Non-pigmented ciliary epithelial cell (primary cell): ENCODE results near the gene LRRC57.

Experiments
- DNase-seq: peaks from one replicate; pipeline ENCODE4 v3.0.0-alpha.2; 2010; ENCODE audit warnings: low read depth

LRRC57 gene

GRCh38 chr15:42549741-42550392 lies 1.3 kb upstream of the LRRC57 start:
- no peak for DNase-seq

GRCh38 chr15:42549032-42549491 lies 469 bp upstream of the LRRC57 start:
- no peak for DNase-seq

DNA sequence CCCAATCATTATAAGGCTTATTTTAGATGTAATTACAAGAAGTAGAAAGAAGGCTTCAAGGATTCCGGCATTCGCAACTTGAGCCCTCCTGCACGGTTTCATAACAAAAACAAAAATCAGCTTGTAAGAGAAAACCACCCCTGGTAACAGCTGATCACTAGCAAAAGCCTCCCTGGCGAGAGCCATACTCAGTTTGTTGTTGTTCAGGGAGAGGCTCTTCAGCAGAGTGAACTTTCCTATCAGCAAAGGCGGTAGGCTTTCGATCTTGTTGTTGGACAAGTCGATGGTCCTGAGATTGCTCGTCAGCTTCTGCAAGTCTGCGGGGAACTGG lies 710 bp downstream of the LRRC57 start:
- DNase-seq: no peak

GRCh38 chr15:42544853-42545629 lies 3.6 kb downstream of the LRRC57 start:
- no peak for DNase-seq

DNA sequence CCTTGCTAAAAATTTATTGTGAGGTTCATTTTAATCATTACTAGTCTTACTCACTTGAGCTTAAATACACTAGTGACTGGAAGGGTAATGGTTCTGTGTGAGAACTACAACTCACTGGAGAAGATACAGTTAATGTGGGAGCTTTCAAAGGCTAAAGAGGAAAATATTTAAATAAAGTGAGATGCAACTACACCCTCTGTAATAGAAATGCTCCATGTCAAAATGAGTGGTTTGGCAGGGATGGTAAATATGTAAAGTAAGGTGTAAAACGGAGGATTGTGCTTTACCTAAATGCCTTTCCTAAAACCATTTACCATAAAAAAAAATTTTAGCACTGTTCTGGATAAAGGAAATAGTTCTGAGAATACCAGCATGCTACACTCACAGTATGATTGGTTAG lies 15.3 kb downstream of the LRRC57 start:
- no peak for DNase-seq

GRCh38 chr15:42528970-42529369 lies 19.6 kb downstream of the LRRC57 start:
- DNase-seq: no peak

DNA sequence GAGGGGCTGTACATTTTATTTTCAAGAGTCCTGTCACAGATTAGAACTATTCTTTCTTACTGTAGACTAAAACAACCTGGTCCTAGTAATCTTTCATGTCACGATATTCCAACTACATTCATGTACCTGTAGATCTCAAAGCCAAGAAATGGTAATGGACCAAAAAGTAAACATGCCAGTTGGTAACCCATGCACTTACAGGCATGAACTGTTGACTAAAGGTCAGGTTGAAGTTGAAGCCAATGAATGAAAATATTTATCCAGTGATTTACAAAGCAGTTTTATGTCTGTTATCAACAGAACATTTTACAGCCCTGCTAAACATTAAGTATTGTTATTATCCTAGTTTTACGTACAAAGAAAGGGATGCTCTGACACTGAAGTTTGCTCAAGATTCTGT lies 25.3 kb downstream of the LRRC57 start:
- no peak for DNase-seq

- no peak for DNase-seq
Observed at GRCh38 chr15:42511007-42511391, 37.6 kb downstream of the LRRC57 start.

DNA sequence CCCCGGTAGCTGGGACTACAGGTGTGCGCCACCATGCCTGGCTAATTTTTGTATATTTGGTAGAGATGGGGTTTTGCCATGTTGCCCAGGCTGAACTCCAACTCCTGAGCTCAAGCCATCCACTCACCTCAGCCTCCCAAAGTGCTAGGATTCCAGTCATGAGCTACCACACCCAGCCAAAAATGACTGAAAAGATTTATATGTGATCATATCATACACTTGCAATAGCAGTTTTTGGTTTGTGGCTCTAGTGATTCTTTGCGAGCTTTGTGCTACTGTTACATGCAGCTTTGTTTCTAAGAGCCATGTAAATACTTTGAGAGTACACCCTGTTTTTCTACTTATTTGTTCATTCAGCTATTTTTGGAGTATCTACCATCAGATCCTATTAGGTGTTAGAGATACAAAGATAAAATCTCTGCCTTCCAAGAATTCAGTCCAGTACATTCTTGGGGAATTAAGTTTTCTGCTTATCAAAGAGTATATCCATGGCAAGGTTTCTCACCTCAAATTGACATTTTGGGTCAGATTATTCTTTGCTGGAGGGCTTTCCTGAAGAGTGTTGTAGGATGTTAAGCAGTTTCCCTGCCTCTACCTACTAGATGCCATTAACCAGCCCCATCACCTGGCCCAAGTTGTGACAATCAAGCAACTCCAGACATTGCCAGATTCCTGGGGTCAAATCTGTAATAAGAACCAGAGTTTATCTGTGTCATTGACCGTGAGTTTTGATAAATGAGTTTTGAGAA lies 38.2 kb downstream of the LRRC57 start:
- no peak for DNase-seq

DNA sequence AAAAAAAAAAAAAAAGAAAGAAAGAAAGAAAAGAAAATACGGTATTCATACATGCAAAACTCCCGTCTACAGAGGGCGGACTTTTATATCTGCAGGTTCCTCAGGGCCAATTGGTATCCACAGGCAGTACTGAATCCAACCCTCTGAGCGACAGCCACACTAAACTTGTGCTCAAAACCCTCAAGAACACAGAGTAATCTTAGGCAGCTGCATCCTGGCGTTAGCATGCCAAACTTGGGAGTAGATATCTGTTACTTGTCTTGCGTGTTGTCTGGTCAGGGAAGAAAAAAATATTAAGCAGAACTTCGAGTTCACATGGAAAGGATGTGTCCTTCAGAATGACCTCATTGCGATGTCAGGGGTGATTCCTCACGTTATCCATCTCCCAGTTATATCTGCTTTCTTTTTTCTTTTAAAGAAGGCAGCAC lies 40.3 kb downstream of the LRRC57 start:
- no peak for DNase-seq

- DNase-seq: no peak
Observed at GRCh38 chr15:42507514-42507913, 41.1 kb downstream of the LRRC57 start.

DNA sequence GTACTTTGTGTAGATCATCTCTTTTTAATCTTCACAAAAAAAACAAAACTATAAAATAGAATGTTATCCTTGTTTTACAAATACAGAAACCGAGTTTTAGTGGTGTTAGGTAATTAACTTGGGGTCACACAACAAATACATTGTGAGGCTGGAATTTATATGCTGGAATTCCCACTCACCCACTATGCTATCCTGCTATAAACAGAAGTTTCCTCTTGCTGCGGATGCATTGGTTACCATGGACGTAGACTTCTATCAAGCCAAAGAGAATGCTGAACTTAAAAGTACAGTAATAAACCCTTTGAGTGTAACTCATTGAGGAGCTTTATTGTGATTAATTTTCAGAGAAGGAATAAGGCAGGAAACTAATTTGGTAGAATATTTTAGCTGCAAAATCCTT lies 44.0 kb downstream of the LRRC57 start:
- DNase-seq: no peak

DNA sequence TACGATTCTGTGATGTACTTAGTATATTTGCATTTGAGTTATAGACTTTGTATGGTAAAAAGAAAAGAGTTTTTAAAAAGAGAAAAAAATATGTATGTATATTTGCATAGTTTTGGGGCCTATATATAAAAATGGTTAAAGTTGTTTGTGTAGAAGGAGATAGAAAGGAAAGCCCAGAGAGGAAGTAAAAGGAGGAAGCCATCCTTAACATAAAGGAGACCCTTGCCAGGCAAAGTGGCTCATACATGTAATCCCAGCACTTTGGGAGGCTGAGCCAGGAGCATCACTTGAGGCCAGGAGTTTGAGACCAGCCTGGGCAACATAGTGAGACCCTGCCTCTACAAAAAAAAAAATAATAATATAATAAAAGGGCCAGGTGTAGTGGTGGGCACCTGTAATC lies 44.8 kb downstream of the LRRC57 start:
- DNase-seq: no peak

DNA sequence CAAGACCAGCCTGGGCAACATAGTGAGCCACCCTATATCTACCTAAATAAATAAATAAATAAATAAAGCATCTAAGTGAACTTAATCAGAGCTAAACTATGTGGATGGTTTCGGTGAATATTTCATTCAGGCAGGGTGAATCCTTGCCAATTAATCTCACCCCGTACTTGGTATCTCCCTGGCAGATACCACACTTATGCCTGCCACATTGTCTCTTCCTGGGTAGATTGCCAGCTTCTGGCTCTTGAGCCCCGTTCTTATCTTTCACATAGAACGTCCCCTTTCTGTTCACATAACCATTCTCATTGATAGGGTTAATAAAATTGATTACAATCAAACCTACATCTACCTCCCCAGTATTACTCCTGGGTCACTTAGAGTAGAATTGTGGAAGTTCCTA lies 46.1 kb downstream of the LRRC57 start:
- DNase-seq: no peak

GRCh38 chr15:42499858-42500609 lies 48.6 kb downstream of the LRRC57 start:
- DNase-seq: no peak

DNA sequence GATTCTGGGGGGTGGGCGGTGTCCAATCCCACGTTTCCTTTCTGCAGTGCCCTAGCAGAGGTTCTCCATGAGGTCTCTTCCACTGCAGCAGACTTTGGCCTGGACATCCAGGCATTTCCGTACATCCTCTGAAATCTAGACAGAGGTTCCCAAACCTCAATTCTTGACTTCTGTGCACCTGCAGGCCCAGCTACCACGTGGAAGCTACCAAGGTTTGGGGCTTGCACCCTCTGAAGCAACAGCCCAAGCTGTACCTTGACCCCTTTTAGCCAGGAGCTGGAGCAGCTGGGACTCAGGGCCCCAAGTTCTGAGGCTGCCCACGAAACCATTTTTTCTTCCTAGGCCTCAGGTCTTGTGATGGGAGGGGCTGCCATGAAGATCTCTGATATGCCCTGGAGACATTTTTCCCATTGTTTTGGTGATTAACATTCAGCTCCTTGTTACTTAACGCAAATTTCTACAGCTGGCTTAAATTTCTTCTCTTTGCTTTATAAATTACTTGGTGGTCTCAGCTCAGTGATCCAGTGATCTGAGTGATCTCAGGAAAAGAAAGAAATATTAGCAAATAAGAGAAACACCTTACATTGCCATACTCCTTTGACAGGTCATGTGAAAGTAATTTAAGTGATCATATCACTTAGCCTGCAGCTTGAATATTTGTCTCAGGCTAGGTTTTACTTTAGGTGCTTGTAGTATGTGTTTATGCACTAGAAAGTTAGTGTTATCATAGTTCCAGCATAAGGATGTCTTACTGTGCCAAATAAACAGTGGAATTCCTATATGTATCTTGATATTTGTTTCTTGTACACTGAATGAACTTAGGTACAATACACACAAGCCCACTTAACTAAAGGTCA lies 50.2 kb downstream of the LRRC57 start:
- no peak for DNase-seq

DNA sequence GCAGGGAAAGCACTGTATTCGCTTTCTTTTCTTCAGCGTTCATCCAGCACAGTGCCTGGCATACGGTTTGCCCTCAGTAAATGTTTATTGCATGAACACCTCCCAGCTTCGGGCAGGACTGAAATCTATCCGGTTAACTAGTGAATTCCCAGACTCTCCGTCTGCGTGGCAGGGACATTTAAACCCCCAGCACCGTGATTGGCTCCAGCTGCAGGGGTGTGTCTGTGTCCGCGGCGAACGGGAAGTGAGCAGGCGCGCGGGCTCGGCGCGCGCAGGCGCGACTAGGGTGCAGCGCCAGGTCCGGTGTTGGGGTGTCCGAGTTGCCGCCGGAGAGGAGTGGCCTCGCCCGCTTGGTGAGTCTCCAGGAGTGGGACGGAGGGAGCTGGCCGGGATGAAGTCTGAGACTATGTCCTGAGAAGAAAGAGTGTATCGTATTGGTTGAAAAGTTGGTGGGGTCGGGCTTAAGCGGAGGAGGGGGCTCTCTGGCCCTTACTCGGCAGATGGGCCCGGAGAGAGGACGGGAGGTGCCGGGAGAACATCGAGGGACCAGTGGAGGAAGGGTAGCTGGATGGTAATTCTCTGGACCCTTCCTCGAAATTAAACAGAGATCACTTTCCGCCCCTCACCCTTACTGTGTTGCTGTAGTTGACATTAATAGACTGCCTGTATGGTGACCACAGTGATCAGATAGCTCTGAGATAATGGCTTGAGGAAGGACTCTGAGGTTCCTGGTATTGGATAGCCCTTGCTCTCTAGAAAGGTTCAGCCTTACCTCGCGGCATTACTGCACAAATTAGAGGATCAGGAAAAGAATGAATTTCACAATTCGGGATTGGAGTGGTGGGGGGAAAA lies 53.0 kb downstream of the LRRC57 start, which contains the start of gene SNAP23:
Gene SNAP23 (plus strand): TSS at position 274 of the 852 bp plus-strand sequence. CDS start 16,213 bp downstream, outside the sequence.
- DNase-seq: peak; percentile 88

- no peak for DNase-seq
Observed at GRCh38 chr15:42494998-42495360, 53.6 kb downstream of the LRRC57 start.

DNA sequence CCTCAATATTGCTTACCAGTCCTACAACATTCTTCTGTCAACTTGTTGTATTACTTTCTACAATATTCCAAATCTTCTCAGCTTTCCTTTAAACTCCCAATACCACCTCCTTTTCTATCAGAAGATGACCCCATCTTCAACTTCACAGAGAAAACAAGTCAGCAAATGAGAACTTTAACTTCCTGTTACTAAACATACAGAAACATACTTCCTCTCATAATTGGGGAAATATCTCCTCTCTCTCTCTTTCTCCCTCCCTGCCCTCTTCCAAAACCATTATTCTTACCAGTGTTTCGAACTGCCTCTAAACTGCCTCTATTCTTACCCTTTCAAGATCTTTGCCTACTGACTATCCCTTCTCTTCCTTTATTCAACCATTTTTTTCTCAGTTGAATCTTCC lies 54.9 kb downstream of the LRRC57 start:
- no peak for DNase-seq

DNA sequence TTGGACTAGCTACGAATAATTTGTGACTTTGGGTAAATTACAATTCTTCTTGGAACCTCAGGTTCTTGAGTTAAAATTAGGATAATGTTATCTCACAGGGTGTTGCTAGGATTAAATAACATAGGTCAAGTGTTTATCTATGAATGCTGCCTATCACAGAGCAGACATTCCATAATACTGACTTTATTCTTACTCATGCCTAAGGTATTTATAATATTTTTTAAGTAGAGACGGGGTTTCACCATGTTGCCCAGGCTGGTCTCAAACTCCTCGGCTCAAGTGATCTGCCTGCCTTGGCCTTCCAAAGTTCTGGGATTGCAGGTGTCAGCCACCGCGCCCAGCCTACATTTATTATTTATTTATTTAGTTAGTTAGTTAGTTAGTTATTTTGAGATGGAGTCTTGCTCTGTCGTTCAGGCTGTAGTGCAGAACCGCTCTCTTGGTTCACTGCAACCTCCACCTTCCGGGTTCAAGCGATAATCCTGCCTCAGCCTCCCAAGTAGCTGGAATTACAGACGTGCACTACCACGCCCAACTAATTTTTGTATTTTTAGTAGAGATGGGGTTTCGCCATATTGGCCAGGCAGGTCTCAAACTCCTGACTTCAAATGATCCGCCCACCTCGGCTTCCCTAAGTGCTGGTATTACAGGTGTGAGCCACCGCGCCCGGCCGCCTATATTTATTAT lies 56.9 kb downstream of the LRRC57 start:
- DNase-seq: no peak
